ENCODE results near the gene MFAP1.
"Not testable (repeated sequence)": the region's sequence is repeated elsewhere in the genome, so short reads cannot be mapped to it uniquely, and the experiment has no call there.

MFAP1 gene

GRCh38 chr15:43867096-43867495, 42.6 kb upstream of the MFAP1 start:
- H3K9me3 ChIP-seq, result no peaks in the 10 kb centered on the region
- H3K36me3 ChIP-seq, result peaks cover 39% of the 10 kb centered on the region
- H3K27ac ChIP-seq, result no peak overlapping the region
- H3K4me3 ChIP-seq (ENCODE audit: low read depth in 1 of 2, low read length in 1 of 2), result no peak overlapping the region
- H3K4me1 ChIP-seq (ENCODE audit: control insufficient read depth in 1 of 2, insufficient read depth in 1 of 2, low read depth in 1 of 2, low read length in 1 of 2), result no peaks in the 10 kb centered on the region
- no peak for TF ChIP-seq CTCF (IDR thresholded peaks at IDR 0.05)
- no peaks in the 10 kb centered on the region for H3K27me3 ChIP-seq

GRCh38 chr15:43866636-43867035, 42.1 kb upstream of the MFAP1 start:
- H3K4me1 ChIP-seq (ENCODE audit: control insufficient read depth in 1 of 2, insufficient read depth in 1 of 2, low read depth in 1 of 2, low read length in 1 of 2); H3K4me3 ChIP-seq (ENCODE audit: low read depth in 1 of 2, low read length in 1 of 2); H3K27ac ChIP-seq; H3K27me3 ChIP-seq; H3K9me3 ChIP-seq: not testable (repeated sequence)
- peaks cover 34% of the 10 kb centered on the region for H3K36me3 ChIP-seq

- H3K9me3 ChIP-seq, result no peaks in the 10 kb centered on the region
- no peak for TF ChIP-seq CTCF (IDR thresholded peaks at IDR 0.05)
- no peaks in the 10 kb centered on the region for H3K4me1 ChIP-seq (ENCODE audit: control insufficient read depth in 1 of 2, insufficient read depth in 1 of 2, low read depth in 1 of 2, low read length in 1 of 2)
- H3K27me3 ChIP-seq, result no peaks in the 10 kb centered on the region
- no peak overlapping the region for H3K27ac ChIP-seq
- peaks cover 39% of the 10 kb centered on the region for H3K36me3 ChIP-seq
- no peak overlapping the region for H3K4me3 ChIP-seq (ENCODE audit: low read depth in 1 of 2, low read length in 1 of 2)
Measured at GRCh38 chr15:43859546-43859945, 35.1 kb upstream of the MFAP1 start.

GRCh38 chr15:43854801-43855200, 30.3 kb upstream of the MFAP1 start:
- Histone ChIP-seq H3K27me3 (no peaks in the 10 kb centered on the region), H3K36me3 (peaks cover 45% of the 10 kb centered on the region), H3K4me1 (ENCODE audit: control insufficient read depth in 1 of 2, insufficient read depth in 1 of 2, low read depth in 1 of 2, low read length in 1 of 2) (no peaks in the 10 kb centered on the region), H3K27ac (no peak overlapping the region), H3K4me3 (ENCODE audit: low read depth in 1 of 2, low read length in 1 of 2) (no peak overlapping the region), H3K9me3 (no peaks in the 10 kb centered on the region)
- no peak for TF ChIP-seq CTCF (IDR thresholded peaks at IDR 0.05)

- no peak overlapping the region for H3K4me3 ChIP-seq (ENCODE audit: low read depth in 1 of 2, low read length in 1 of 2)
- no peaks in the 10 kb centered on the region for H3K4me1 ChIP-seq (ENCODE audit: control insufficient read depth in 1 of 2, insufficient read depth in 1 of 2, low read depth in 1 of 2, low read length in 1 of 2)
- TF ChIP-seq CTCF (IDR thresholded peaks at IDR 0.05), result no peak
- no peaks in the 10 kb centered on the region for H3K27me3 ChIP-seq
- H3K9me3 ChIP-seq, result no peaks in the 10 kb centered on the region
- no peak overlapping the region for H3K27ac ChIP-seq
- H3K36me3 ChIP-seq, result peaks cover 36% of the 10 kb centered on the region
Measured at GRCh38 chr15:43852607-43853006, 28.1 kb upstream of the MFAP1 start.

GRCh38 chr15:43851251-43851650, 26.8 kb upstream of the MFAP1 start:
- TF ChIP-seq CTCF (IDR thresholded peaks at IDR 0.05), result no peak
- peaks cover 30% of the 10 kb centered on the region for H3K36me3 ChIP-seq
- no peaks in the 10 kb centered on the region for H3K27me3 ChIP-seq
- H3K4me3 ChIP-seq (ENCODE audit: low read depth in 1 of 2, low read length in 1 of 2), result no peak overlapping the region
- no peaks in the 10 kb centered on the region for H3K4me1 ChIP-seq (ENCODE audit: control insufficient read depth in 1 of 2, insufficient read depth in 1 of 2, low read depth in 1 of 2, low read length in 1 of 2)
- no peaks in the 10 kb centered on the region for H3K9me3 ChIP-seq
- no peak overlapping the region for H3K27ac ChIP-seq

All from neutrophil (primary cell).